ENCODE results near the gene MBTPS1. TPM values are rescaled to one million over a fixed set of nuclear protein-coding genes. Genes with fewer than 3 reads are reported as not detected.

The MBTPS1 gene
- polyA plus RNA-seq, 2 of the 4 experiments (the other 2 are of a cell fraction) = 50.3 to 88.4 TPM

DNA sequence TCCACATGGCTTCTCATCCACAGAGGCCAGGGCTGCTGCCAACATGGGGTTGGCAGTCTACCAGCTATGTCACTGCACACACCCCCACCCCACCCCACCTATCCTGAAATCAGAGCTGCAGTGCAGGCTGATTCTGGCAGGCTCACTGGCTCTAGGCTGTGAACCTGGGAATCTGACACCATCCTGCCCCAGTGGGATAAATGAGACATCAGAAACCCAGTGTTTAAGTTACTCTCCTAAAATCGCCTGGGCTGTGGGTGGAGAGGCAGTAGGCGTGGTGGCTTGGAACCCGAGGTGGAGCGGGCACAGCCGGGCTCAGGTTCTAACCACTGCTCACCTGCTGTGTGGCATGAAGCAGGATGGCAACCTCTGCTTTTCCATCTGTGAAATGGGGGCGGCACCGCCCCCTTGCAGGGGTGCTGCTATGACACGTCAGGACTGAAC, 79.7 kb downstream of the MBTPS1 start (continued):
- TF ChIP-seq TP53 (CRISPR knock-in tag; IDR thresholded peaks at IDR 0.05) (no peak), HDAC2 (IDR thresholded peaks at IDR 0.05) (no peak), MAX (IDR thresholded peaks at IDR 0.05) (no peak), FOXS1 (CRISPR knock-in tag; IDR thresholded peaks at IDR 0.05) (no peak)

DNA sequence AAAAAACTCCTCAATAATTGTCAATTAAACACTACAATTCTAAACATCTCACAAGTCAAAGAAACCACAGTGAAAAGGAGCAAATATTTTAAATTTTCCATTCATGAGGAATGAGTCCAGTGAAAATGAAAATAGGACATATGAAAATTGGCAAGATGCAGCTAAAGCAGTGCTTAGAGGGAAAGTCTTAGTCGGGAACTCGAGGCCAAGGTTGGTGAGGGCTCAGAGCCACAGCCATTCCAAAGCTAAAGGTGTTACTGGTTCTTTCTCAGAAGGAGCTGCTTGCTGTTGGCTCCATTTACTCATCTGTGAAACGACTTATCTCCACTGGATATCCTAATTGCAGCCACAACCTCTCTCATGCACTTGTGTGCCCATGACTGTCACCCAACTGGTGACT, 80.6 kb downstream of the MBTPS1 start:
- H3K4me1 ChIP-seq = no peaks in the 10 kb centered on the region
- no peak for ATAC-seq
- no peak for DNase-seq (ENCODE audit: low read depth in 1 of 2, low spot score in 1 of 2)
- no peaks in the 10 kb centered on the region; the same call in 2 of the 3 replicates for H3K9me3 ChIP-seq
- no peak overlapping the region for H3K4me3 ChIP-seq
- CTCF ChIA-PET = interaction anchor here (1.1 to 11.3 kb wide), 3 partner anchors 23 to 83 kb away, joined by 3 to 87 read pairs (median 3); no protein-coding TSS in a partner anchor
- POLR2A ChIA-PET = no interaction called here
- no peak for TF ChIP-seq EHMT2 (IDR thresholded peaks at IDR 0.05; ENCODE audit: low read depth)
- TF ChIP-seq, protein P1, sequence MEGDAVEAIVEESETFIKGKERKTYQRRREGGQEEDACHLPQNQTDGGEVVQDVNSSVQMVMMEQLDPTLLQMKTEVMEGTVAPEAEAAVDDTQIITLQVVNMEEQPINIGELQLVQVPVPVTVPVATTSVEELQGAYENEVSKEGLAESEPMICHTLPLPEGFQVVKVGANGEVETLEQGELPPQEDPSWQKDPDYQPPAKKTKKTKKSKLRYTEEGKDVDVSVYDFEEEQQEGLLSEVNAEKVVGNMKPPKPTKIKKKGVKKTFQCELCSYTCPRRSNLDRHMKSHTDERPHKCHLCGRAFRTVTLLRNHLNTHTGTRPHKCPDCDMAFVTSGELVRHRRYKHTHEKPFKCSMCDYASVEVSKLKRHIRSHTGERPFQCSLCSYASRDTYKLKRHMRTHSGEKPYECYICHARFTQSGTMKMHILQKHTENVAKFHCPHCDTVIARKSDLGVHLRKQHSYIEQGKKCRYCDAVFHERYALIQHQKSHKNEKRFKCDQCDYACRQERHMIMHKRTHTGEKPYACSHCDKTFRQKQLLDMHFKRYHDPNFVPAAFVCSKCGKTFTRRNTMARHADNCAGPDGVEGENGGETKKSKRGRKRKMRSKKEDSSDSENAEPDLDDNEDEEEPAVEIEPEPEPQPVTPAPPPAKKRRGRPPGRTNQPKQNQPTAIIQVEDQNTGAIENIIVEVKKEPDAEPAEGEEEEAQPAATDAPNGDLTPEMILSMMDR (IDR thresholded peaks at IDR 0.05) = no peak
- TF ChIP-seq FOSL2 (IDR thresholded peaks at IDR 0.05) = no peak
- TF ChIP-seq FOSL2 (CRISPR knock-in tag; IDR thresholded peaks at IDR 0.05) = no peak
- TF ChIP-seq ESRRA (IDR thresholded peaks at IDR 0.05; ENCODE audit: borderline replicate concordance, low read length) = no peak
- no peak for TF ChIP-seq HEYL (CRISPR knock-in tag; IDR thresholded peaks at IDR 0.05)
- TF ChIP-seq MYC (IDR thresholded peaks at IDR 0.05; ENCODE audit: borderline replicate concordance, low read length) = no peak
- TF ChIP-seq BHLHE40 (IDR thresholded peaks at IDR 0.05; ENCODE audit: low read depth, low read length) = no peak
- WGBS (ENCODE audit: missing lambda C conversion rate) = 4% methylated on average over 3 of the region's 3 CpGs
- H3K27ac ChIP-seq = no peak overlapping the region
- FAIRE-seq = no peak
- H3K4me2 ChIP-seq = no peak overlapping the region

- Histone ChIP-seq H3K27ac (no peak overlapping the region), H3K9me3 (no peaks in the 10 kb centered on the region; the same call in 2 of the 3 replicates), H3K4me2 (no peak overlapping the region), H3K4me1 (no peaks in the 10 kb centered on the region), H3K4me3 (no peak overlapping the region)
- FAIRE-seq (no peak), DNase-seq (ENCODE audit: low read depth in 1 of 2, low spot score in 1 of 2) (no peak), ATAC-seq (no peak; a peak in 1 of 6 replicates)
- TF ChIP-seq CEBPB (IDR thresholded peaks at IDR 0.05) (no peak), CHD4 (IDR thresholded peaks at IDR 0.05; ENCODE audit: borderline replicate concordance) (no peak), MAX (IDR thresholded peaks at IDR 0.05) (no peak), HOXA7 (CRISPR knock-in tag; IDR thresholded peaks at IDR 0.05) (no peak), KDM1A (IDR thresholded peaks at IDR 0.05; ENCODE audit: low read depth) (no peak), RAD21 (conservative IDR thresholded peaks at IDR 0.05 in 1 of 2, IDR thresholded peaks at IDR 0.05 in 1 of 2) (no peak), JUN (IDR thresholded peaks at IDR 0.05) (no peak), ZNF302 (CRISPR knock-in tag; IDR thresholded peaks at IDR 0.05) (no peak), ESRRA (IDR thresholded peaks at IDR 0.05; ENCODE audit: borderline replicate concordance, low read length) (no peak), TP53 (CRISPR knock-in tag; IDR thresholded peaks at IDR 0.05) (no peak), GATA3 (IDR thresholded peaks at IDR 0.05; ENCODE audit: borderline replicate concordance) (no peak)
- POLR2A ChIA-PET = no interaction called here
- 60% methylated on average over 12 of the region's 12 CpGs for WGBS (ENCODE audit: missing lambda C conversion rate)
- CTCF ChIA-PET = interaction anchor here (0.8 kb wide), 2 partner anchors 9 to 81 kb away, joined by 3 to 5 read pairs; no protein-coding TSS in a partner anchor
These were observed 82.2 kb downstream of the MBTPS1 start for GRCh38 chr16:84034516-84034915.
